ENCODE data around the gene PDZK1IP1. TPM values are rescaled to one million over a fixed set of nuclear protein-coding genes. Genes with fewer than 3 reads are reported as not detected.

PDZK1IP1 gene
- total and polyA plus RNA-seq, 2 donors (not counting 3 experiments of a cell fraction or from before 2014, with no cell fraction given), result 0.52 TPM; not detected in 1

DNA sequence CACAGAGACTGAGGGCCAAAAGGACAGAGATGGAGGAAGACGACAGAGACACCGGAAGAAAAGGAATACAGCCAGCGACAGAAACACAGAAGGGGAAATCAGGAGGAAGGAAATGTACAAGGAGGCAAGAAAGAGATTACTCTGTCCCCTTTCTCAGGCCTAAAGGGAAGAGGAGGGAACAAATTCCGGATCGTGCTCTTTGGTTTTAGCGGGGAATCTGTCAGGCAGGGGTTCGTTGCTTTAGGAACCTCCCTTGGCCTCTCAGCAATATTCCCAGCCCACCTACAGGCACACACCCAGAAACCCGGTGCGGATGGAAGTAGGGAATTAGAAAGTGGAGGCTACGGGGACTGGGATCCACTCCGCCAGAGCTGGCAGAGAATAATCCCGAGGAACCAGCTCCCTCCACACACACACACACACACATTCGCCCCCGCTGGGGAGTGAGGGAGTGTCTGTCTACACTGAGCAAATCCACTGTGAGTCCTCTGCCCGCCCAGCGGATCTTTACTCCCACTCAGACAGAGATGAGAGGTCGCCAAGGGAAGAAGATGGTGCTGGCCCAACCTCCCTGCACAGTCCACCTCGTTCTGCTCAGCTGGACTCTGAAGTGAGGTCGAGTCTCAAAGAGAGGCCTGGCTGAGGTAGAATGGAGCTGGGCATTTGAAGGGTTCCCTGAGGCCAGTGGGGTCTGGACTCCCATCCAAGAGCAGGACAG lies 36.4 kb upstream of the PDZK1IP1 start:
- H3K27me3 ChIP-seq (ENCODE audit: control insufficient read depth in 2 of 2, insufficient read depth in 2 of 2, low read length in 2 of 2), result no peaks in the 10 kb centered on the region
- H3K27ac ChIP-seq (ENCODE audit: insufficient read depth, low read depth, low read length), result peak overlapping the region; percentile 65
- intact Hi-C loops (cut with micrococcal nuclease) (loop anchor here (1.0 kb wide), 1 partner anchor 33 kb away; no protein-coding TSS in a partner anchor), dilution Hi-C loops (cut with MboI; ENCODE audit: extremely low pct_ligation_motif_present, low sequenced_read_pairs) (no loop called here)
- TF ChIP-seq EZH2 (IDR thresholded peaks at IDR 0.05; ENCODE audit: borderline replicate concordance, low read depth, low read length, severe bottlenecking) (no peak), POLR2AphosphoS5 (IDR thresholded peaks at IDR 0.05; ENCODE audit: insufficient read depth, low read depth, low read length) (peak; percentile 20)
- BruUV-seq (replicated peaks), result no TSS peak
- H3K4me2 ChIP-seq (ENCODE audit: insufficient read depth, low read length), result peak overlapping the region; percentile 97
- H3K4me3 ChIP-seq (replicated peaks in 1 of 3; ENCODE audit: insufficient read depth in 1 of 3, low read depth in 1 of 3, low read length in 3 of 3), result peak overlapping the region; percentile 3 to 93 (median 41)
- no peaks in the 10 kb centered on the region for H4K20me1 ChIP-seq (replicated peaks; ENCODE audit: control insufficient read depth, extremely low read depth, insufficient read depth, low read length)
- DNase-seq (ENCODE audit: low read depth, low spot score), result peak; percentile 44
- H2AFZ ChIP-seq (ENCODE audit: low read depth, low read length), result peak overlapping the region; percentile 41
- ChIA-PET POLR2A (interaction anchor here (0.8 to 2.2 kb wide), 3 partner anchors 13 to 622 kb away, joined by 3 to 9 read pairs (median 4); partner anchors contain the start of gene MKNK1), CTCF (interaction anchor here (1.1 to 7.0 kb wide), 8 partner anchors 9 to 211 kb away, joined by 3 to 76 read pairs (median 20); partner anchors contain the start of gene FOXD2)
- H3K9me1 ChIP-seq (replicated peaks; ENCODE audit: control insufficient read depth, extremely low read depth, insufficient read depth, low read length), result no peaks in the 10 kb centered on the region
- peak overlapping the region; percentile 64 for H3K9ac ChIP-seq (replicated peaks; ENCODE audit: extremely low read depth, insufficient read depth, low read length)
- H3K4me1 ChIP-seq (ENCODE audit: control insufficient read depth, extremely low read depth, insufficient read depth, low read length), result peaks cover 37% of the 10 kb centered on the region
- peaks cover 68% of the 10 kb centered on the region for H3K79me2 ChIP-seq (ENCODE audit: control insufficient read depth, insufficient read depth, low read length)
- H3K9me3 ChIP-seq (replicated peaks; ENCODE audit: control insufficient read depth, insufficient read depth, low read length), result no peaks in the 10 kb centered on the region
- peaks cover 6 to 25% of the 10 kb centered on the region in 2 experiments for H3K36me3 ChIP-seq (ENCODE audit: control insufficient read depth in 2 of 2, extremely low read depth in 1 of 2, insufficient read depth in 2 of 2, low read length in 2 of 2)
- FAIRE-seq, result peak; percentile 81

- CTCF ChIA-PET, result interaction anchor here (1.1 to 7.0 kb wide), 5 partner anchors 10 to 46 kb away, joined by 5 to 76 read pairs (median 34); no protein-coding TSS in a partner anchor
- H3K27me3 ChIP-seq (ENCODE audit: control insufficient read depth in 2 of 2, insufficient read depth in 2 of 2, low read length in 2 of 2), result no peaks in the 10 kb centered on the region
- dilution Hi-C loops (cut with MboI; ENCODE audit: extremely low pct_ligation_motif_present, low sequenced_read_pairs), result no loop called here
- H3K79me2 ChIP-seq (ENCODE audit: control insufficient read depth, insufficient read depth, low read length), result peaks cover 62% of the 10 kb centered on the region
- peak overlapping the region; percentile 3 to 41 (median 6) for H3K4me3 ChIP-seq (replicated peaks in 1 of 3; ENCODE audit: insufficient read depth in 1 of 3, low read depth in 1 of 3, low read length in 3 of 3)
- peak overlapping the region; percentile 97 for H3K4me2 ChIP-seq (ENCODE audit: insufficient read depth, low read length)
- H3K9me1 ChIP-seq (replicated peaks; ENCODE audit: control insufficient read depth, extremely low read depth, insufficient read depth, low read length), result no peaks in the 10 kb centered on the region
- POLR2A ChIA-PET, result interaction anchor here (2.0 to 2.2 kb wide), 2 partner anchors 12 to 14 kb away, joined by 4 to 9 read pairs; no protein-coding TSS in a partner anchor
- DNase-seq (ENCODE audit: low read depth, low spot score) (peak; percentile 48), FAIRE-seq (peak; percentile 55)
- no peaks in the 10 kb centered on the region for H3K9me3 ChIP-seq (replicated peaks; ENCODE audit: control insufficient read depth, insufficient read depth, low read length)
- no peaks in the 10 kb centered on the region for H4K20me1 ChIP-seq (replicated peaks; ENCODE audit: control insufficient read depth, extremely low read depth, insufficient read depth, low read length)
- peak overlapping the region; percentile 65 for H3K27ac ChIP-seq (ENCODE audit: insufficient read depth, low read depth, low read length)
- H2AFZ ChIP-seq (ENCODE audit: low read depth, low read length), result peak overlapping the region; percentile 50
- peak overlapping the region; percentile 64 for H3K9ac ChIP-seq (replicated peaks; ENCODE audit: extremely low read depth, insufficient read depth, low read length)
- intact Hi-C loops (cut with micrococcal nuclease), result loop anchor here (1.0 kb wide), 1 partner anchor 32 kb away; no protein-coding TSS in a partner anchor
- peaks cover 6 to 32% of the 10 kb centered on the region in 2 experiments for H3K36me3 ChIP-seq (ENCODE audit: control insufficient read depth in 2 of 2, extremely low read depth in 1 of 2, insufficient read depth in 2 of 2, low read length in 2 of 2)
- peaks cover 37% of the 10 kb centered on the region for H3K4me1 ChIP-seq (ENCODE audit: control insufficient read depth, extremely low read depth, insufficient read depth, low read length)
- TF ChIP-seq FOS (IDR thresholded peaks at IDR 0.05; ENCODE audit: borderline replicate concordance, insufficient read depth, low read length) (no peak), EZH2 (IDR thresholded peaks at IDR 0.05; ENCODE audit: borderline replicate concordance, low read depth, low read length, severe bottlenecking) (no peak), CTCF (IDR thresholded peaks at IDR 0.05; ENCODE audit: extremely low read depth in 1 of 2, insufficient read depth in 1 of 2, low read depth in 1 of 2, low read length in 2 of 2) (no peak), POLR2A (IDR thresholded peaks at IDR 0.05; ENCODE audit: low read depth, low read length) (no peak), GATA2 (IDR thresholded peaks at IDR 0.05; ENCODE audit: insufficient read depth, insufficient read length, low read depth, low read length) (no peak), JUN (IDR thresholded peaks at IDR 0.05; ENCODE audit: borderline replicate concordance, insufficient read depth, insufficient read length, low read depth) (no peak), POLR2AphosphoS5 (IDR thresholded peaks at IDR 0.05; ENCODE audit: insufficient read depth, low read depth, low read length) (peak; percentile 14), MYC (IDR thresholded peaks at IDR 0.05; ENCODE audit: low read depth, low read length) (no peak), MAX (IDR thresholded peaks at IDR 0.05; ENCODE audit: insufficient read depth, insufficient read length) (peak; percentile 11)
- BruUV-seq (replicated peaks), result no TSS peak
These were observed 35.7 kb upstream of the PDZK1IP1 start for GRCh38 chr1:47225430-47226100.
